ENCODE measurements around the gene FAM120AOS. TPM values are rescaled to one million over a fixed set of nuclear protein-coding genes. Genes with fewer than 3 reads are reported as not detected.
A peak's percentile ranks its signal among the peaks of the same experiment; 100 is the strongest.

Gene FAM120AOS
- total and polyA plus RNA-seq, 12 donors: 21.1 to 39.9 (median 31.5) TPM

DNA sequence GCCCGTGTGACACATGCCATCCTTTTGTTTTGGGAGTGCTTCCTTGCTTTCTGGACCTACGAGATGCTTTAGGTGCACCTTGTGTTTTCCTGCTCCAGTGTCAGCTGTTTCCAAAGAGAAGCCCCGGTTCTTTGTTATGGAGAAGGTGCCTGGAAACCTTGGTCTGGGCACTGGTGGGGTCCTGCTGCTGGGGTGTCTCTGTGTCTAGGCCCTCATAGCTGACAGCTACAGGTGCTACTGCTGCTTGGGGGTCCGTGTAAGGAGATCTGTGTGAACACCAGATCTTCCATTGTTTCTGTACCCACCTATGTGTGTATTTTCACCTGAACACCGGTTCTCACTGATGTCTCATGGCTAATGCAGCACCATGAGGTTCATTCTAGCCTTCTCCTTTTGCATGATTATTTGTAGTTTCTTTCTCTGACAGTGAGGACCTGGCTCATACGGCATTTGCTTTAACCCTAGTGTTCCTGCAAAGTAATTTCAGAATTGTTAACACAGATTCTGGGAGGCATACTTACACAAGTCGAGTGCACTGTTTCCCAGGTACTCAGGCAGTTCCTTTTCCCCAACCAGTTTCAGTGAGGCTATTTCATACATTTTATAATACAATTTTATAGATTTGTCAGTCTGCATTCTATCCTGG lies 13.2 kb upstream of the FAM120AOS start:
- Histone ChIP-seq H3K9me3 (no peaks in the 10 kb centered on the region), H3K4me3 (no peak overlapping the region), H3K36me3 (peaks cover 0 to 8% (median 0%) of the 10 kb centered on the region in 9 donors), H3K27me3 (no peaks in the 10 kb centered on the region), H3K4me1 (peaks cover 7 to 97% (median 76%) of the 10 kb centered on the region in 9 donors), H3K27ac (peak overlapping the region in 7 of 10 donors; percentile 3 to 83 (median 11))
- no peak for ATAC-seq
- 52 to 53% methylated on average over 7 of the region's 7 CpGs for WGBS, 2 donors
- DNase-seq: no peak
- intact Hi-C loops (cut with DNase I): no loop called here
- TF ChIP-seq, protein P1, sequence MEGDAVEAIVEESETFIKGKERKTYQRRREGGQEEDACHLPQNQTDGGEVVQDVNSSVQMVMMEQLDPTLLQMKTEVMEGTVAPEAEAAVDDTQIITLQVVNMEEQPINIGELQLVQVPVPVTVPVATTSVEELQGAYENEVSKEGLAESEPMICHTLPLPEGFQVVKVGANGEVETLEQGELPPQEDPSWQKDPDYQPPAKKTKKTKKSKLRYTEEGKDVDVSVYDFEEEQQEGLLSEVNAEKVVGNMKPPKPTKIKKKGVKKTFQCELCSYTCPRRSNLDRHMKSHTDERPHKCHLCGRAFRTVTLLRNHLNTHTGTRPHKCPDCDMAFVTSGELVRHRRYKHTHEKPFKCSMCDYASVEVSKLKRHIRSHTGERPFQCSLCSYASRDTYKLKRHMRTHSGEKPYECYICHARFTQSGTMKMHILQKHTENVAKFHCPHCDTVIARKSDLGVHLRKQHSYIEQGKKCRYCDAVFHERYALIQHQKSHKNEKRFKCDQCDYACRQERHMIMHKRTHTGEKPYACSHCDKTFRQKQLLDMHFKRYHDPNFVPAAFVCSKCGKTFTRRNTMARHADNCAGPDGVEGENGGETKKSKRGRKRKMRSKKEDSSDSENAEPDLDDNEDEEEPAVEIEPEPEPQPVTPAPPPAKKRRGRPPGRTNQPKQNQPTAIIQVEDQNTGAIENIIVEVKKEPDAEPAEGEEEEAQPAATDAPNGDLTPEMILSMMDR (IDR thresholded peaks at IDR 0.05): no peak

DNA sequence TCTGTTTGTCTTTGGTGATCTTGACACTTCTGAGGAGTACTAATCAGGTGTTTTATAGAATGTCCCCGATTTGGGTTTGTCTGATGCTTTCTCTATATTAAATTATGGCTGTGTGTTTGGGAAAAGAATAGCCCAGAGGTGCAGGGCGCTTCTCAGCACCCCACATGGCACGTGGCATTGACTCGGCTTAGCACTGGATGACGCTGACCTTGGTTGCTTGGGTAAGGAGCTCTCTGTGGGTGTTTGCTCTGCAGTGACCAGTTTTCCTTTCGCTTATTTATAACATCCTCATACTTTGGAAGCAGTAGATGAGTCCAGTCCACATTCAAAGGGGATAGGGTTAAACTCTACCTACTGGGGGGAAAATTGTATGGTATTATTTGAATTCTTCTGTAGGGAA lies 12.5 kb upstream of the FAM120AOS start:
- TF ChIP-seq, protein P1 (IDR thresholded peaks at IDR 0.05): no peak
- Histone ChIP-seq H3K4me1 (peaks cover 7 to 97% (median 72%) of the 10 kb centered on the region in 9 donors), H3K36me3 (peaks cover 0 to under 1% (median 0%) of the 10 kb centered on the region in 9 donors), H3K9me3 (no peaks in the 10 kb centered on the region), H3K27me3 (no peaks in the 10 kb centered on the region), H3K27ac (peak overlapping the region in 5 of 10 donors; percentile 11 to 83 (median 33)), H3K4me3 (no peak overlapping the region)
- WGBS, 2 donors: 75 to 76% methylated on average over 6 of the region's 6 CpGs
- intact Hi-C loops (cut with DNase I): no loop called here
- DNase-seq: no peak
- peak in 6 of 8 donors; percentile 41 to 70 (median 56) for ATAC-seq

DNA sequence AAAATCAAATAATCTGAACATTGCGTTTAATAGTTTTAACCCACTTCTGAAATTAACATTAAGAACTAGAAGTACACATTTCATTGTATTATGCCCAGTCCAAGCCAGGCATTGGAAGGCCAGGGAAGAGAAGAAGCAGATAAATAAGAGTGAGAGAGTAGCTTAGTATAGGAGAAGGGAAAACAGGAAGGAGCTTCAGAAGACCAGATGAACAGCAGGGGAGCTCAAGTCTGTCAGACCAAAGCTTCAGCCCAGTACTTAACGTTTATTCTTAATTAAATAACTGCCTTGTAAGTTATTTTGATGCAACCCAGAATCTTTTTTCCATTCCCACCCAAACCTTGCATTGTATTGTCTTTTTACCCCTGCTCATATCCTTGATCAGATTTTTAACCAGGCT lies 11.5 kb upstream of the FAM120AOS start:
- intact Hi-C loops (cut with DNase I): no loop called here
- peak overlapping the region in 5 of 10 donors; percentile 11 to 75 (median 33) for H3K27ac ChIP-seq
- peaks cover 7 to 97% (median 74%) of the 10 kb centered on the region in 9 donors for H3K4me1 ChIP-seq
- no peaks in the 10 kb centered on the region for H3K27me3 ChIP-seq
- H3K9me3 ChIP-seq: no peaks in the 10 kb centered on the region
- ATAC-seq: no peak
- no peaks in the 10 kb centered on the region for H3K36me3 ChIP-seq
- no peak for DNase-seq
- WGBS, 2 donors: 51 to 65% methylated on average over 2 of the region's 2 CpGs
- TF ChIP-seq, protein P1 (IDR thresholded peaks at IDR 0.05): peak in 1 of 9 donors; percentile 7
- H3K4me3 ChIP-seq: no peak overlapping the region

DNA sequence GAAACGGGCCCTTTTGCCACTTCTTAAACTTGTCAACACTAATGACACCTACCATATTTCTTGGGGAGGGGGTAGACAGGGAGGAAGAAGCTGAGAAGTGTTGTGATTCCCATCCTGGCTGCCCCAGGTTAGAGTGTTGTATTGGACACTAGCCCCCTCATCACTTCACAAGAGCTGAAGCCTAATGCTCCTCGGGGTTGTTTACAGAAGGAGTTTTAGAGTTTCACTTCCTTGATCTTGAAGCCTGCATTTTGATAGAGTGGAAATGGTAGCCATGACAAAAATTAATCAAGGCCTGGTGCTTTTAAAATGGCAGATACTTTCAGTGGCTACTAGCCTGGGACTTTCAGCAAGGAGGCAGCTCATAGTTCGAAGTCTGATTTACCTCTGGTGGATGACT lies 11.0 kb upstream of the FAM120AOS start:
- intact Hi-C loops (cut with DNase I): no loop called here
- WGBS, 2 donors: 65 to 69% methylated on average over 3 of the region's 3 CpGs
- H3K27me3 ChIP-seq: no peaks in the 10 kb centered on the region
- H3K36me3 ChIP-seq: no peaks in the 10 kb centered on the region
- TF ChIP-seq, protein P1 (IDR thresholded peaks at IDR 0.05): no peak
- H3K4me3 ChIP-seq: no peak overlapping the region
- H3K27ac ChIP-seq: peak overlapping the region in 3 of 10 donors; percentile 33 to 75 (median 57)
- H3K4me1 ChIP-seq: peaks cover 8 to 97% (median 74%) of the 10 kb centered on the region in 9 donors
- DNase-seq (no peak), ATAC-seq (no peak)
- H3K9me3 ChIP-seq: no peaks in the 10 kb centered on the region
